ENCODE data around the gene STAP2. TPM values are rescaled to one million over a fixed set of nuclear protein-coding genes. Genes with fewer than 3 reads are reported as not detected.
A peak's percentile ranks its signal among the peaks of the same experiment; 100 is the strongest.

The STAP2 gene
- total and polyA plus RNA-seq, 10 of the 15 experiments (the other 5 are each of a cell fraction or from before 2014, with no cell fraction given): 0.84 to 22.4 (median 15.2) TPM

GRCh38 chr19:4379383-4380253 lies 41.0 kb upstream of the STAP2 start (continued):
- TF ChIP-seq ZNF592 (IDR thresholded peaks at IDR 0.05): no peak
- TF ChIP-seq RELB (IDR thresholded peaks at IDR 0.05; ENCODE audit: low read depth): peak; percentile 88; the same call in 1 of the 2 replicates
- no peak for TF ChIP-seq FOS (IDR thresholded peaks at IDR 0.05; ENCODE audit: borderline replicate concordance, extremely low read depth, insufficient read length)
- peak; percentile 41 for TF ChIP-seq SP1 (IDR thresholded peaks at IDR 0.05; ENCODE audit: low read depth, low read length)
- peak in 1 of 2 experiments; percentile 26; a peak in 2 of 4 replicates for TF ChIP-seq EP300 (IDR thresholded peaks at IDR 0.05; ENCODE audit: borderline replicate concordance in 1 of 2, control insufficient read depth in 1 of 2, low read depth in 2 of 2, low read length in 2 of 2)
- TF ChIP-seq TAF1 (IDR thresholded peaks at IDR 0.05; ENCODE audit: borderline replicate concordance, low read depth, low read length): 0 out of 2 replicates have a peak, but pooled peaks have one; percentile 25
- no peak for TF ChIP-seq RAD51 (IDR thresholded peaks at IDR 0.05)
- no peak for TF ChIP-seq GABPA (IDR thresholded peaks at IDR 0.05; ENCODE audit: low read depth)
- no peak for TF ChIP-seq CEBPZ (IDR thresholded peaks at IDR 0.05; ENCODE audit: low read depth, low read length)
- TF ChIP-seq TCF12 (IDR thresholded peaks at IDR 0.05; ENCODE audit: low read depth, low read length): peak; percentile 74
- TF ChIP-seq POLR2AphosphoS5 (IDR thresholded peaks at IDR 0.05; ENCODE audit: low read length): no peak
- no peak for TF ChIP-seq IRF3 (IDR thresholded peaks at IDR 0.05)
- TF ChIP-seq NRF1 (conservative IDR thresholded peaks at IDR 0.05; ENCODE audit: low read depth, low read length): no peak
- TF ChIP-seq FOXM1 (IDR thresholded peaks at IDR 0.05; ENCODE audit: low read depth, low read length): no peak
- no peak for TF ChIP-seq PKNOX1 (IDR thresholded peaks at IDR 0.05)

All from GM12878 (cell line).